ENCODE data around the gene PABPC1L. TPM values are rescaled to one million over a fixed set of nuclear protein-coding genes. Genes with fewer than 3 reads are reported as not detected.

PABPC1L gene
- total RNA-seq, 6 donors from 2014 or later = 15.7 to 130 (median 43.7) TPM

DNA sequence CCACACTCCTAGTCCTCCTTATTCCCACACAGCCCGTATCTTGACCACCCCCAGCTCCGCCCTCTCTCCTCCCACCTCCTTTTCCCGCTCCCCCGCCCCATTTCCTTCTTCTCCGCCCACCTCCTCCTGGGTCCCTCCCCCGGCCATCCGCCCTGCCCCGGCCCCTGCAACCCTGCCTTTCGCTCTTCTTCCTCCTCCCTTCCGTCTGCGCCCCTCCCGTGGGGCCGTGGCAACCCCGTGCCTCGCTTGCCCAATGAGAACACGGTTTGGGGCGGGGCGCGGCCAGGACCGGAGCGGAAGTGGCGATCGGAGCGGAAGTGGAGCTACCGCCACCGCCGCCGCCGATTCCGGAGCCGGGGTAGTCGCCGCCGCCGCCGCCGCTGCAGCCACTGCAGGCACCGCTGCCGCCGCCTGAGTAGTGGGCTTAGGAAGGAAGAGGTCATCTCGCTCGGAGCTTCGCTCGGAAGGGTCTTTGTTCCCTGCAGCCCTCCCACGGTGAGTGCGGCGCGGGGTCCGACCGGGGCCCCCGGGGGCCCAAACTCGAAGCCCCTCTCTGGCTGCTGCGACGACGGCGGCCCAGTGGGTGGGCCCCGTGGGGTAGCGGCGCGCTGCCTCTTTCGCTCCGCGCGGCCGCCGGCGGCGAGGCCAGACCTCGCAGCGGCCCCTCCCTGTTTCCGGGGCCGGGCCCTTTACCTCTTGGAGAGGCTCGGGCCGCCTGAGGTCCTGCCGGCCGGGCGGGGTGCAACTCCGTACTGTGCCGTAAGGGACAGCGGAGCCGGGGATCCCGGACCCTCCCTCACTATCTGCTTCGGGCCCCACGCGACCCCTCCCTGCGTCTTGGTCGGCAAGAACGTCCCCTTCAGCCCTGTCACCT is 24.2 kb upstream of the PABPC1L start, which contains the start of gene YWHAB:
Gene YWHAB (plus strand): TSS at position 314 of the 874 bp plus-strand sequence. CDS start 15,829 bp downstream, outside the sequence.
- H3K4me1 ChIP-seq = peaks cover 38 to 55% (median 44%) of the 10 kb centered on the region in 4 donors
- peak within 1 kb of the TSS; percentile 86 to 99 (median 94) for H3K4me3 ChIP-seq
- peak within 1 kb of the TSS; percentile 97 to 100 (median 99) for H3K27ac ChIP-seq
- ATAC-seq (ENCODE audit: low FRiP score in 2 of 2) (peak; percentile 99 to 100), DNase-seq (peak; percentile 98 to 99)
- 1 to 3% methylated on average over 12 to 54 of the region's 88 CpGs for WGBS, 2 donors
- H3K27me3 ChIP-seq = no peaks in the 10 kb centered on the region
- H3K9me3 ChIP-seq = no peaks in the 10 kb centered on the region
- H3K36me3 ChIP-seq = no peaks in the 10 kb centered on the region
- TF ChIP-seq POLR2A (IDR thresholded peaks at IDR 0.05) (peak; percentile 75 to 96 (median 90)), POLR2AphosphoS5 (IDR thresholded peaks at IDR 0.05) (peak; percentile 93 to 94), EP300 (IDR thresholded peaks at IDR 0.05) (peak in 1 of 4 donors; percentile 34)
- TF ChIP-seq, protein P1, sequence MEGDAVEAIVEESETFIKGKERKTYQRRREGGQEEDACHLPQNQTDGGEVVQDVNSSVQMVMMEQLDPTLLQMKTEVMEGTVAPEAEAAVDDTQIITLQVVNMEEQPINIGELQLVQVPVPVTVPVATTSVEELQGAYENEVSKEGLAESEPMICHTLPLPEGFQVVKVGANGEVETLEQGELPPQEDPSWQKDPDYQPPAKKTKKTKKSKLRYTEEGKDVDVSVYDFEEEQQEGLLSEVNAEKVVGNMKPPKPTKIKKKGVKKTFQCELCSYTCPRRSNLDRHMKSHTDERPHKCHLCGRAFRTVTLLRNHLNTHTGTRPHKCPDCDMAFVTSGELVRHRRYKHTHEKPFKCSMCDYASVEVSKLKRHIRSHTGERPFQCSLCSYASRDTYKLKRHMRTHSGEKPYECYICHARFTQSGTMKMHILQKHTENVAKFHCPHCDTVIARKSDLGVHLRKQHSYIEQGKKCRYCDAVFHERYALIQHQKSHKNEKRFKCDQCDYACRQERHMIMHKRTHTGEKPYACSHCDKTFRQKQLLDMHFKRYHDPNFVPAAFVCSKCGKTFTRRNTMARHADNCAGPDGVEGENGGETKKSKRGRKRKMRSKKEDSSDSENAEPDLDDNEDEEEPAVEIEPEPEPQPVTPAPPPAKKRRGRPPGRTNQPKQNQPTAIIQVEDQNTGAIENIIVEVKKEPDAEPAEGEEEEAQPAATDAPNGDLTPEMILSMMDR (IDR thresholded peaks at IDR 0.05) = peak; percentile 1 to 69 (median 42)

DNA sequence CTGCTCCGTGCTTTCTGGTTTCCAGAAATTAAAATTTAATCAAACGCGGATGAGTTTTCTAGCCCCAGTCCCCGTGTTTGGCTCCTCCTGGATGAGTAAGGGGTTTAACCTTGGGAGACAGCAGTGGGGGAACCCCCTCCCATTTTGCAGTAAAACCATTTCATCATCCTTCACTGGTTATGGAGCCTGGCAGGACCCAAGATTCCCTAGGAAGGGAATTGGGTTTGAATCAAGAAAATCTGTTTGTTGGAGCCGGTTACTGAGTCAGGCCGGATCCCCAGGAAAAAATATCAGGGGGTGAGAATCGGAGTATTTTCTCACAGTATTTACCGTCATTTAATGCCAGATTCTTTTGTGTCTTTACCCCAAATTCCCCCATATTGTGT is 23.6 kb upstream of the PABPC1L start:
- 0 to 1% methylated on average over 8 of the region's 8 CpGs for WGBS, 2 donors

DNA sequence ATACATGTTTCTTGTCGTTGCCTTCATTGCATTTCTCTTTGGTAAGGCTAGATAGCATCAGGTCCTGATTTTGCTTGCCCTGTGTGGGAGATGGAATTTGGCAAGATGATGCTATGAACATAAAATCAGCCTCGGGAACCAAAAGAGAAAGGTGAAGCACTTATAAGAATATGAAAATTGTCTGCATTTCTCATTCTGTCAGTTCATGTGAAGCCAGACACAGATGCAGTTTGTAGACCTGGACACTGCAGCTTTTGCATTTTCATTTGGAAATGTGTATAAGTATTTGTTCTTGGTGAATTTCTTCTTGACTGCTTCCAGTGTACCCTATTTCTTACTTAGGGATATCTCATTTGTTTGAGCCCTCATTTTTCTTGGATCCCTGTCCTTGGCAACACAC is 23.0 kb upstream of the PABPC1L start:
- H3K4me3 ChIP-seq = peak overlapping the region; percentile 86 to 99 (median 94)
- no peaks in the 10 kb centered on the region for H3K27me3 ChIP-seq
- H3K4me1 ChIP-seq = peaks cover 49 to 64% (median 53%) of the 10 kb centered on the region in 4 donors
- ATAC-seq (ENCODE audit: low FRiP score in 2 of 2) (no peak), DNase-seq (no peak)
- WGBS, 2 donors = 0 to 1% methylated on average over 2 of the region's 2 CpGs
- H3K36me3 ChIP-seq = no peaks in the 10 kb centered on the region
- H3K9me3 ChIP-seq = no peaks in the 10 kb centered on the region
- TF ChIP-seq, protein P1 (IDR thresholded peaks at IDR 0.05) = no peak
- TF ChIP-seq POLR2AphosphoS5 (IDR thresholded peaks at IDR 0.05) (no peak), POLR2A (IDR thresholded peaks at IDR 0.05) (no peak), EP300 (IDR thresholded peaks at IDR 0.05) (no peak)
- H3K27ac ChIP-seq = peak overlapping the region; percentile 97 to 100 (median 99)

More for the DNA sequence above, 23.6 kb upstream of the PABPC1L start:
- Histone ChIP-seq H3K27me3 (no peaks in the 10 kb centered on the region), H3K27ac (peak overlapping the region; percentile 97 to 100 (median 99)), H3K9me3 (no peaks in the 10 kb centered on the region), H3K36me3 (no peaks in the 10 kb centered on the region), H3K4me3 (peak overlapping the region; percentile 86 to 99 (median 94)), H3K4me1 (peaks cover 44 to 61% (median 51%) of the 10 kb centered on the region in 4 donors)
- DNase-seq (no peak), ATAC-seq (ENCODE audit: low FRiP score in 2 of 2) (no peak)
- TF ChIP-seq, protein P1 (IDR thresholded peaks at IDR 0.05) = peak in 4 of 6 experiments; percentile 4 to 17 (median 10)
- no peak for TF ChIP-seq EP300 (IDR thresholded peaks at IDR 0.05)

DNA sequence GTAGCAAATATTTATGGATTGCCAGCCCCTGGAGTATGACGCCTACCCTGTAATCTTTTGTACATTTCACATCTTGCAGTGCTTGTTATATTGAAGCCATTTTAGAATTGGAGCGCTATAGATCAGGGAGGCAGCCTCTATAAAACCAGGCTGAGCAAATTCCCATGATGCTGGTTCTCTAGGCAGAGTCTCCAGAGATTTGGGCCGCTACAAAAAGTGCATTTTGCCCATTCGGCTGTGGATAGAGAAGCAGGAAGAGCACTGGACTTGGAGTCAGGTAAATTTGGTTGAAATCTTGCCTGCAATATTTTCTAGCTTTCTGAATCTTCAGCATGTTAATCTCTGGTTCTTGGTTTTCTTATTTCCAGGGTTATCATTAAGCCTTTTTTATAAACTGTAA is 22.4 kb upstream of the PABPC1L start:
- 57 to 67% methylated on average over 4 of the region's 4 CpGs for WGBS, 2 donors
- no peaks in the 10 kb centered on the region for H3K36me3 ChIP-seq
- H3K27ac ChIP-seq = peak overlapping the region in 1 of 4 donors; percentile 40
- peak overlapping the region in 2 of 4 donors; percentile 86 to 93 for H3K4me3 ChIP-seq
- no peaks in the 10 kb centered on the region for H3K9me3 ChIP-seq
- H3K27me3 ChIP-seq = no peaks in the 10 kb centered on the region
- DNase-seq (no peak), ATAC-seq (ENCODE audit: low FRiP score in 2 of 2) (no peak)
- H3K4me1 ChIP-seq = peaks cover 49 to 64% (median 53%) of the 10 kb centered on the region in 4 donors
- TF ChIP-seq POLR2A (IDR thresholded peaks at IDR 0.05) = no peak

All from upper lobe of left lung (tissue), 6 donors.